Lower lobe of right lung (tissue), 2 donors: ENCODE data around the gene CPNE5. TPM values are rescaled to one million over a fixed set of nuclear protein-coding genes. Genes with fewer than 3 reads are reported as not detected.

Experiments
- ATAC-seq, 2 donors: fragments of 200-7000 bp; cut with Tn5 transposase; one replicate each; pipeline ENCODE4 v1.9.1; 2020 to 2022; ENCODE audit warnings: mild to moderate bottlenecking in 2 of 2, moderate library complexity in 2 of 2
- DNase-seq: peaks from one replicate; pipeline ENCODE4 v3.0.0-alpha.2; 2020
- H3K27ac ChIP-seq: fragments of 200-600 bp; one replicate; pipeline ENCODE4 v1.8.0; 2022
- H3K27me3 ChIP-seq: fragments of 200-600 bp; one replicate; pipeline ENCODE4 v1.8.0; 2022; ENCODE audit warnings: low read depth
- H3K36me3 ChIP-seq: fragments of 200-600 bp; one replicate; pipeline ENCODE4 v1.8.0; 2022; ENCODE audit warnings: mild to moderate bottlenecking
- H3K4me1 ChIP-seq: fragments of 200-600 bp; one replicate; pipeline ENCODE4 v1.8.0; 2022
- H3K4me3 ChIP-seq: fragments of 200-600 bp; one replicate; pipeline ENCODE4 v1.8.0; 2022; ENCODE audit warnings: mild to moderate bottlenecking
- H3K9me3 ChIP-seq: fragments of 200-600 bp; one replicate; pipeline ENCODE4 v1.8.0; 2022
- intact Hi-C: fragments of 100-400 bp; cut with DNase I; formaldehyde crosslinking; loops from one replicate; pipeline ENCODE4 v1.11.0; 2022
- total RNA-seq: library from RNA; stranded (reverse); fragmentation: NEBNext Ultra II Directional; extraction: Animal tissue kit (Norgen Biotek cat#: 25700); gene quantifications from one replicate; pipeline ENCODE4 v1.2.1, GENCODE V29; 2021
- TF ChIP-seq, protein P1 (sequence below): fragments of 200-600 bp; IDR thresholded peaks from one replicate; pipeline ENCODE4 v1.8.0; 2022; ENCODE audit warnings: antibody characterized with exemption, mild to moderate bottlenecking
- donor health status: DM: no; HTN: yes; CAD: no; lungs with severe emphysema.

The CPNE5 gene
- total RNA-seq, 1 donor from 2014 or later, result 2.4 TPM

DNA sequence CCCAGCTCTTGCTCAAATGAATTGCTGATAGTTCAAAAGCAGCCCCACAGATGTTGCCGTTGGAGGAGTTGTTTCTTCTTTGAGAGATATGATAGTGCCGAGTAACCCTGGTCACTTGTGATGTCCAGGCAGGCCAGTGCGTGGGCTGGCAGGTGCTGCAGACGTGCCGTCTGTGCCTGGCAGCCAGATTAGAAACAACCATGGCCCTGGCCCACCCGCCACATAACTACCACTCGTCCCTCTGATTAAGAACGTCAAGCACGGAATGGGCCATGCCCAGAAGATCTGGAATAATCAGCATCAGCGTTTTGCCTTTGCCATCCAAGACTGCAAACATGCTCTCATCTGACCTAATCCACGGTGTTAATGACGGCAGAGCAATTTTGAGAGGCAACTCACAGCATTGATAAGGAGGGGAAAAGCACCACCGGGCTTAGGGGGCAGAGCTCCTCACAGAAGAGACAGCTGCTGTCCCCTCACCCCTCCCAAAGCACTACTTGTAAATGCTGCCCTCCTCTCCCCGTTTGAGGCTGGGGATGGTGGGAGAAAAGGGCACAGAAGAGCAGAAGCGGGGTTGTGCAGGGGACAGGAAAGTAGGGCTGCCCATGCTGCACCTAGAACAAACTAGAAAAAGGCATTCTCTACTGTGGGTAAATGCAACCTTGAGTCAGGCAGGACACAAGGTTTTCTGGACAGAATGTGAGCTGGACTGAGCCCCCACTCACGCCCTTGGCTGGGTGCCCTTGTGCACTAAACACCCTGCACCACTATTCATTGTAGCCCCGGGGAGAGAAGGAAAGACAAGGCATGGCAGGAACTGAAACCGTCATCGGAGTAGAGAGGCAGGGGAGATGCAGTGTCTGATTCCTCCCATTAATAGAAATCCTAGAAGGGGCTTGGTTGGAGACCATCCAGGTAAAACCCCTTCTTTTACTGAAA lies 5.3 kb upstream of the CPNE5 start:
- Histone ChIP-seq H3K36me3 (no peaks in the 10 kb centered on the region), H3K4me1 (peaks cover 36% of the 10 kb centered on the region), H3K27ac (no peak overlapping the region), H3K9me3 (no peaks in the 10 kb centered on the region), H3K4me3 (no peak overlapping the region), H3K27me3 (peaks cover 10% of the 10 kb centered on the region)
- TF ChIP-seq, protein P1, sequence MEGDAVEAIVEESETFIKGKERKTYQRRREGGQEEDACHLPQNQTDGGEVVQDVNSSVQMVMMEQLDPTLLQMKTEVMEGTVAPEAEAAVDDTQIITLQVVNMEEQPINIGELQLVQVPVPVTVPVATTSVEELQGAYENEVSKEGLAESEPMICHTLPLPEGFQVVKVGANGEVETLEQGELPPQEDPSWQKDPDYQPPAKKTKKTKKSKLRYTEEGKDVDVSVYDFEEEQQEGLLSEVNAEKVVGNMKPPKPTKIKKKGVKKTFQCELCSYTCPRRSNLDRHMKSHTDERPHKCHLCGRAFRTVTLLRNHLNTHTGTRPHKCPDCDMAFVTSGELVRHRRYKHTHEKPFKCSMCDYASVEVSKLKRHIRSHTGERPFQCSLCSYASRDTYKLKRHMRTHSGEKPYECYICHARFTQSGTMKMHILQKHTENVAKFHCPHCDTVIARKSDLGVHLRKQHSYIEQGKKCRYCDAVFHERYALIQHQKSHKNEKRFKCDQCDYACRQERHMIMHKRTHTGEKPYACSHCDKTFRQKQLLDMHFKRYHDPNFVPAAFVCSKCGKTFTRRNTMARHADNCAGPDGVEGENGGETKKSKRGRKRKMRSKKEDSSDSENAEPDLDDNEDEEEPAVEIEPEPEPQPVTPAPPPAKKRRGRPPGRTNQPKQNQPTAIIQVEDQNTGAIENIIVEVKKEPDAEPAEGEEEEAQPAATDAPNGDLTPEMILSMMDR, result no peak
- ATAC-seq (no peak), DNase-seq (no peak)
- intact Hi-C loops, result no loop called here

DNA sequence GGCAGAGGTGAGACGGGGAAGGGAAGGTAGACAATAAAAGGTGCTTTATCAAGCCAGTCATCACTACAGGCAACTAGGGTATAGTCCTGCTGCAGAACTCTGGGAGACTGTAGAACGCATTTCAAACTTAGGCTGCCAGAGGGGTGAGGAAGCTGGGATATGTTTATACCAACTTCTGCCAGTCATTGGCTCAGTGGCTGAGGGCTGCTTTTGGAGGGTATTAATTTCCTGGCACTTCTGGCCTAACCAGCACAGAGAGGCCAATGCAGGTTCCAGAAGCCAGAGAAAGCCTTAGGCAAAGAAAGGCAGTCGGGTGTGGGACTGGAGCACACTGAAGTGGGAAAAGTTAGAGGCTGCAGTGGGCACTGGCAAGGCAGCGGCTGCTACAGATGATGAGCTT lies 3.9 kb upstream of the CPNE5 start:
- Histone ChIP-seq H3K27ac (no peak overlapping the region), H3K27me3 (peaks cover 21% of the 10 kb centered on the region), H3K4me1 (peaks cover 29% of the 10 kb centered on the region), H3K36me3 (no peaks in the 10 kb centered on the region), H3K4me3 (no peak overlapping the region), H3K9me3 (no peaks in the 10 kb centered on the region)
- ATAC-seq (no peak), DNase-seq (no peak)
- TF ChIP-seq, protein P1, result no peak
- intact Hi-C loops, result no loop called here

DNA sequence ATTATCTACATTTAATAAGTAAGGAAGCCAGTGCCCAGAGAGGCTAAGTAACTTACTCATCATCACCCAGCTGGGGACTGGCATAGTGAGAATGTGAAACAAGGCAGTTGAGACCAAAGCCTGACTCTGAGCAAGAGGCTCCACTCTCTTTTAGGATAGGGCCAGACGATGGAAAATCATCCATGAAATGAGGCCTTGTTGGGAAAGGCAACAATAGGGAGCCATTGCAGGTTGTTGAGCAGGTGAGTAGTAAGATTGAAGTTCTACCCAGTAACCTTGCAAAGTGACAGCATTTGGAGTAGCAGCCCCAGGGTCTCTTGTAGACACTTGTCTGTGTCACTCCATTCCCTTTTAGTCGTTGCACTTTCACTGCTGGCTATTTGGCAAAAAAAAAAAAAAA lies 2.5 kb upstream of the CPNE5 start:
- intact Hi-C loops, result no loop called here
- H3K9me3 ChIP-seq, result no peaks in the 10 kb centered on the region
- H3K27me3 ChIP-seq, result peaks cover 22% of the 10 kb centered on the region
- H3K36me3 ChIP-seq, result no peaks in the 10 kb centered on the region
- ATAC-seq (no peak), DNase-seq (no peak)
- TF ChIP-seq, protein P1, result no peak
- no peak overlapping the region for H3K4me3 ChIP-seq
- peaks cover 27% of the 10 kb centered on the region for H3K4me1 ChIP-seq
- H3K27ac ChIP-seq, result no peak overlapping the region

DNA sequence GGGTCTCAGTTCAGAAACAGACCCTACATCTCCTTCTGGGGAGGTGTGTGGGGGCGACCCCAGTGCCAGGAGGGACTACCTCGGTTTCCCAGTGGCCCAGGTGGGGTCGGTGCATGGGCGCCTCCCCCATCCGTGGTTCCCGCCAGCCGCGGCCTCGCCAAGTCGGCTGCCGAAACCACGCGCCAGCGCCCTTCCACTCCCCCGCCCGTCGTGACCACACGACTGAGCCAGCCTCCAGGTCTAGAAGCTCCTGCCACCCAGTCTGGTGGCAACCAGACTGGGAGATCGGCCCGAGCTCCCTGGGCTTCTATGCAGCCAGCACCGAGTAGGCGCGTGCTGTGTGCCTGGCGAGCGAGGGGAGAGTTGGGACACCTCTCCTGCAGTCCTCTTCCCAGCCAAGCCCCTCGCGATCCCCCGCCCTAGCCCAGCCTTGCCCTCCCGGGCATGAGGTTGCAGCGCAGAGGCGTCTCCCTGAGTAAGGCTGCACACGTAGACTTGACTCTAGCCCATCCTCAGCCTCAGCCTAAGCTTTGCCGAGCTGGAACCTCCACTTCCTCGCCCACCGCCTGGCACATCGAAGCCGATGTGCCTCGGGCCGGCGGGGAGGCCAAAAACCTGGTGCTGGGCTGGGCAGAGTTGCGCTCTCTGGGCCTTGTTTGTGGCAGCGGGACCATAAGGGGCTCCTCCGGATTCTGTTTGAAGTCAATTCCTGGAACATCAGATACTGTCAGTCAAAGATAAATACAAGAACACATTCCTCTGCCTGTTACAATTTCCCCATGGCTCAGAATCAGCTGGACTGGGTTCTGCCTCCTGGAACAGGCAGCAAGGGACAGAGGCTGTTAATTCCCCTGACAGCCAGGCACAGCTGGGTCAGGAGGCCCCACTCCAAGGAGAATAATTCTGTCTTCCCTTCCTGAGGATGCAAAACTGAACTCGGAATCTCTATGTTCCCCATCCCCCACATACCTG lies 1.5 kb upstream of the CPNE5 start:
- peak overlapping the region; percentile 55 for H3K4me3 ChIP-seq
- H3K9me3 ChIP-seq, result no peaks in the 10 kb centered on the region
- peaks cover 27% of the 10 kb centered on the region for H3K4me1 ChIP-seq
- no peaks in the 10 kb centered on the region for H3K36me3 ChIP-seq
- no peak overlapping the region for H3K27ac ChIP-seq
- no peak for DNase-seq
- TF ChIP-seq, protein P1, result no peak
- peak; percentile 18 to 23 for ATAC-seq
- intact Hi-C loops, result no loop called here
- H3K27me3 ChIP-seq, result peaks cover 22% of the 10 kb centered on the region

DNA sequence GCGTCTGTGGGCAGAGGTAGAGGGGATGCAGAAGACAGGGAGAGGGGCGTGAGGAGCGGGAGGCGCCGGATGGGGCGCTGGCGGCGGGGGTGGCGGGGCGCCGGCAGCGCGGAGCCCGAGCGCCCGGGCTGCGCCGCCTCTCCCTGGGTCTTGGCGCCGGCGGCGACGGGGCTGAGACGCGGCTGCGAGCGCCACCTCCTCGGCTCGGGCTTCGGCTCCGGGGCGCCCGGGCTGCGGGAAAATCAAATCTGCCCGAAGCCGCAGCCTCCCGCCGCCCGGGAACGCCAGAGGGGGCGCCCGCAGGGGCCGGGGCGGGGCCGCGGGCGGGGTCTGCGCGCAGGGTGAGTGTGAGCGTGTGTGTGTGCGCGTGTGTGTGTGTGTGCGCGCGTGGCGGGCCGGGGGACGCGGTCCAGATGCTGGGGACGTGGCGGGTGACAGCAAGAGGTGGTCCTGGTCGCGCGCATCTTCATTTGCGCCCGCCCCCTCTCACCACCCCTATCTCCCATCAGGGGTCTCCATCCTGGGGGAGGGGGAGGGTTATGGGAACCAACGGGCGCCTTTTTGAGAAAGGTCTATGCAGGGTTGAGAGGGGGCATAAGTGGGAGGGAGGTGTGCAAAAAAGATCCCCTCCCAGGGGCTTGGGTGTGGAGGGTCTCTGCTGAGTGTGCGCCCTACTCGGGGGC lies 646 bp upstream of the CPNE5 start:
- peak; percentile 52 for DNase-seq
- intact Hi-C loops, result no loop called here

More for the DNA sequence above, 646 bp upstream of the CPNE5 start:
- Histone ChIP-seq H3K27me3 (peaks cover 22% of the 10 kb centered on the region), H3K4me1 (peaks cover 27% of the 10 kb centered on the region), H3K36me3 (no peaks in the 10 kb centered on the region), H3K4me3 (peak overlapping the region; percentile 55), H3K9me3 (no peaks in the 10 kb centered on the region), H3K27ac (no peak overlapping the region)
- TF ChIP-seq, protein P1, result peak; percentile 29
- ATAC-seq, result peak; percentile 64 to 67
